BE2C (cell line): ENCODE measurements around the gene UNC79.

Source experiments
- DNase-seq: peaks from one replicate; pipeline ENCODE4 v3.0.0-alpha.2; 2020
- H3K27me3 ChIP-seq: fragments of 250-450 bp; sonication (Bioruptor Pico); 2 replicates; pipeline ENCODE4 v1.5.1; 2020; ENCODE audit warnings: mild to moderate bottlenecking
- H3K36me3 ChIP-seq: fragments of 250-450 bp; sonication (Bioruptor Pico); 2 replicates; pipeline ENCODE4 v1.5.1; 2020; ENCODE audit warnings: mild to moderate bottlenecking
- H3K4me1 ChIP-seq: fragments of 250-450 bp; sonication (Bioruptor Pico); 2 replicates; pipeline ENCODE4 v1.5.1; 2020
- H3K4me3 ChIP-seq: 2 replicates; pipeline ENCODE4 v1.5.1; 2011; ENCODE audit warnings: low read depth, low read length
- H3K9me3 ChIP-seq: fragments of 250-450 bp; sonication (Bioruptor Pico); 2 replicates; pipeline ENCODE4 v1.5.1; 2020
- TF ChIP-seq, protein P1 (sequence below): IDR thresholded peaks from 2 replicates; pipeline ENCODE4 v1.5.1; 2012; ENCODE audit warnings: mild to moderate bottlenecking, low read depth, low read length

Gene UNC79

DNA sequence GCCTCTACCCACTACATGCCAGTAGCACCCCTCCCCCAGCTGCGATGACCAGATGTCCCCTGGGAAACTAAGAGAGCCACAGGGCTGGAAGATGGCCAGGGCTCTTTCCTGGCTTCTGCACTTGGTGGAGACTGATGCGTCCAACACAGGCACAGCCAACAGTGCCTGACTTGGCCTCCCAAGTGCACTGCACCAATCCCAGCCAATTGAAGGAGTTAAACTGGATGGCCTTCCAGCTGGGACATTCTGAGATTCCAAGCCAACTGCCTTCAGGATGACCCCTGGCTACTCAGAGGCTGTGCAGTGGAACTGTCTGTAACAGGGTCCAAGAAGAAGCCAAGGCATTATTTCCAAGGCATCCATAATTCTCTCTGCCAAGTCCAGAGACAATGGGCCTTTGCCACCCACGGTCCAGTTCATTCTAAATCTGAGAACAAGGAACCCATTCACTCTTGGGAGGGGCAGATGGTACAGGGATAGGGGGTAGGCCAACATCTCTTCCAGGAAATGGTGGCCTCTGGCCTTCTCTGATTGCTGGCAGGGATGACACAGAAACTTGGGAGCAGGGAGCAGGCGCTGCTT lies 322.3 kb downstream of the UNC79 start:
- Histone ChIP-seq H3K4me3 (no peak overlapping the region), H3K27me3 (no peaks in the 10 kb centered on the region), H3K9me3 (no peaks in the 10 kb centered on the region; the same call in 1 of the 2 replicates), H3K36me3 (peaks cover 5% of the 10 kb centered on the region), H3K4me1 (peaks cover 34% of the 10 kb centered on the region)
- TF ChIP-seq, protein P1, sequence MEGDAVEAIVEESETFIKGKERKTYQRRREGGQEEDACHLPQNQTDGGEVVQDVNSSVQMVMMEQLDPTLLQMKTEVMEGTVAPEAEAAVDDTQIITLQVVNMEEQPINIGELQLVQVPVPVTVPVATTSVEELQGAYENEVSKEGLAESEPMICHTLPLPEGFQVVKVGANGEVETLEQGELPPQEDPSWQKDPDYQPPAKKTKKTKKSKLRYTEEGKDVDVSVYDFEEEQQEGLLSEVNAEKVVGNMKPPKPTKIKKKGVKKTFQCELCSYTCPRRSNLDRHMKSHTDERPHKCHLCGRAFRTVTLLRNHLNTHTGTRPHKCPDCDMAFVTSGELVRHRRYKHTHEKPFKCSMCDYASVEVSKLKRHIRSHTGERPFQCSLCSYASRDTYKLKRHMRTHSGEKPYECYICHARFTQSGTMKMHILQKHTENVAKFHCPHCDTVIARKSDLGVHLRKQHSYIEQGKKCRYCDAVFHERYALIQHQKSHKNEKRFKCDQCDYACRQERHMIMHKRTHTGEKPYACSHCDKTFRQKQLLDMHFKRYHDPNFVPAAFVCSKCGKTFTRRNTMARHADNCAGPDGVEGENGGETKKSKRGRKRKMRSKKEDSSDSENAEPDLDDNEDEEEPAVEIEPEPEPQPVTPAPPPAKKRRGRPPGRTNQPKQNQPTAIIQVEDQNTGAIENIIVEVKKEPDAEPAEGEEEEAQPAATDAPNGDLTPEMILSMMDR: no peak
- DNase-seq: peak; percentile 80

DNA sequence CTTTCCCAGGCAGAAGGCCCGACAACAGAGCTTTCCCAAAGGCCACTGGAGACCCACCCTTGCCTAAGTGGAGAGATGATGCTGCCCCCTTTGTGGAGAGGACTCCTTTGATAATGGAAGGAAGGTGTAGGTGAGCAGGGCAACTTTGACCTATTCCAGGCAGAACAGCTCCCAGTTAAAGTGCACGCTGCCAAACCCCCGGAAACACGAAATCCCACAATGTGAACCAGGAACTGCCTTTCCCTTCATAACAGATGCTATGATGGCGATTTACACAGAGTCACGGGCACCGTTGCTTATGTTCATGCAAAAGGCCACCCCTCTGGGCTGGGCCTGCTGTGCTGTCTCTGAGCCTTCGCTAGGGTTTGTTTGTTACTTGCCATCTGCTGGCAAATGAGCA lies 322.9 kb downstream of the UNC79 start:
- TF ChIP-seq, protein P1: no peak
- peaks cover 5% of the 10 kb centered on the region for H3K36me3 ChIP-seq
- no peaks in the 10 kb centered on the region; the same call in 1 of the 2 replicates for H3K9me3 ChIP-seq
- no peak overlapping the region for H3K4me3 ChIP-seq
- H3K4me1 ChIP-seq: peaks cover 34% of the 10 kb centered on the region
- no peak for DNase-seq
- H3K27me3 ChIP-seq: no peaks in the 10 kb centered on the region

- no peaks in the 10 kb centered on the region for H3K27me3 ChIP-seq
- no peak for DNase-seq
- TF ChIP-seq, protein P1: no peak
- peaks cover 8% of the 10 kb centered on the region for H3K36me3 ChIP-seq
- H3K4me1 ChIP-seq: peaks cover 34% of the 10 kb centered on the region
- no peaks in the 10 kb centered on the region for H3K9me3 ChIP-seq
- no peak overlapping the region for H3K4me3 ChIP-seq
Observed at GRCh38 chr14:93757206-93757605, 326.5 kb downstream of the UNC79 start.
